ENCODE measurements around the gene POU6F2.
A peak's percentile ranks its signal among the peaks of the same experiment; 100 is the strongest.
"Not testable (repeated sequence)": the region's sequence is repeated elsewhere in the genome, so short reads cannot be mapped to it uniquely, and the experiment has no call there.

POU6F2 gene

DNA sequence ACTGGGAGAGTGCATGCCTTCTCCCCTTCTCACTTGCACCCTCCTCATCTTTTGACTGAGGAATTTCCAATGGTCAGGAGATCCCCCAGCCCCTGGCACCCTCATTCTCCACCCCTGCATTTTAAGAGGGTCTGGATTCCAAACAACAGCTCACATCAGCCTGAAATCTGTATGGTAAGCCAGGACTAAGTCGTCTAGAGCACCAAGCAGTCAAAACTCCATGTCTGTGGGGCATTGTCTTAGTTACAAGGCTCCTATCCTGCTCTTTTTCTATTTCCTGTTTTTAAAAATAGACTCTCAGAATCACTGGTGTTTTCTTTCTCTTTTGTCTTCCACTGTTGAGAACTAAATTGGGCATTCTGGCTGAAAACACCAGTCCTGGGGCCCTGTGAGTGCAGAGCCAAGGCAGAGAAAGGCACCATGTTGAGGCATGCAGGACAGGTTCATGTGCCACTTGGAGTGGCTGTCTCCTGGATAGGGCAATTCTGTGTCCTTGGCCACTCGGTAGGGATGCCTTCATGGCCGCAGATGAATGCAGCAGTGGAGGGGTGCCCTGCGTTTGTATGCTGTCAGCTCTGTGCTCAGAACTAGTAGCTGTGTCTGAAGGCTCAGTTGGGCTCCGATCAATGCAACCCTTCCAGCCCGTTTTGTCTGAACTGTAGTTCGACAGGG lies 371.9 kb downstream of the POU6F2 start:
- no peak for DNase-seq

DNA sequence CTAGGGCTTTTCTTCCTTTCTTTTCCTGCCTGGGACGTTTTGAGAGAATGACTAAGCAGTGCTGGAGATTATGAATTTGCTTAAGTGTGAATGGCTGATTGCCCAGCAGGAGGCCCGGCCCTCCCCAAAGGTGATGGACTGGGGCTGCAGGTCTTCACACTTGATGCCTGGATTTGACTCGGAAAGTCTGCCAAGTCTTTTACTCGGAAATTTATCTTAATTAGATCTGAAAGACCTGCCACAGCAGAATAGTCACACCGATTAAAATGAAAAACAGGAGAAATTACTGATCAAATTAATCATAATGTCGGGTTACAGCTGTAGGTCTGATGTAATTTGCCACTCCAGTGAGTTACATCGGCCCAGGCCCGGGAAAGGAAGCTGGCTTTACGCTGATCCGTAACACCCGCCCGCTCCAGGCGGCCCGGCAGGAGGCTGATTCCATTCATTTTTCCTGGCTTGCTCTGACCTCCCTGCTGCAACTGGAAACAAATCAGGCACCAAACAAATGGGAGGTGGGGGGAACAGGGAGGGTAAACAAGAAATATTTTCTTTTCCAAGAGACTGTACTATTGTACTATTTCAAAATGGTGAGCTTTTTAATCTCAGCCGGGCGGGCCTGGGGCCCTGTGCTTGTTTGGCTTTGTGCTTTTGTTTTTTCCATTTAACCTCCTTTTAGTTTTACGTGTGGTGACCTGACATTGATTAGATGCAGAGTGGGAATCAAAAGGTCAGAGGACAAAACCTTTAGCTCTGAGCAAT lies 376.1 kb downstream of the POU6F2 start:
- peak in 7 of 51 donors; percentile 1 to 24 (median 7) for DNase-seq

DNA sequence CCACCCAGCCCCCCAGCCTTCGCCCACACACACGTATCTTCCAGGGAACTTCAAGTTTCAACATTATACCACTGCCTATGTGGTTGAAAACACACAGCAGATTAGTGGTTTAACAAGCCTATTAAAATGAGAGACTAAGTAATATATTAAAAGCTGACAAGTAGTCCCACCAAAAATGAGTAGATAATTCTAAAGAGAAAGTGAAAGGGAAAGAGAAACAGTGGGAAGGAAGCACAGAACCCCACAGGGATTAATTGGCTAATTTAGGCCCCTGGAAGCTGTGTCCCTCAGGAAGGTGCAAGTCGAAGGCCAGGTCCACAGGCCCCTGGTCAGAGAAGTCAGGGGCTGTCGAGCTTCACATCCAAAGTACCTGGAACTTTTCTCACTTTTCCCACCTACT lies 378.0 kb downstream of the POU6F2 start:
- DNase-seq = no peak

DNA sequence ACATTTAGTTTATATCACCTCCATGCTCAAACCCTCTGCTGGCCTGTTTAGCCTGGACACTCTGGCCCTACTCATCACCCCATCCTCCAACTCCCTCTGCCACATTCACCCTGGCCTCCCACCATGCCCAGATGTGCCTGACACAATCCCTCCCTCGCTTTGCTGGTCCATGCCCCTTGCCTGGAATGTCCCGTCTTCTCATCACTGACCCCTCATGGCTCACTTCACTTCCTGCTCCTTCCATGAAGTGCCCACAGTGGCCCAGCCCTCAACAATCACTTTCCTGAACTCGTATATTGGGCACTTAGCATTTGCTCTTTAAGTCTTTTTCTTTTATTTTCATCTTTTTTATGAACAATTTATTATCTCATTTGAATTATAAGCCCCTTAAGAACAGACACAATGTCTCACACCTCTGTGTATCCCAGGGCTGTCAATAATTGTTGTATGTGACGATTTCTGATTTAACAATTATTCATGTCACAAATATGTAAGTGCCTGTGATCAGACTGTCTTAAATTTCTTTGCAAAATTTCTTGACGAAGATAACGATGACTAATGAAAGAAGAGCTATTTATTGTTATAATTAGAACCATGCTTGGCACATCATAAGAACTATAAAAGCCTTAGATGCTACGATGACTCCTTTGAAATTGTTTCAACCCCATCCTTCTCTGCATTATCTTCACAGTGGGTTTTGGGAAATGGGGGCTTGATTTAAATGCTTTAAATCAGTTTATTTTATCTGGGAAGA lies 378.6 kb downstream of the POU6F2 start:
- no peak for DNase-seq

DNA sequence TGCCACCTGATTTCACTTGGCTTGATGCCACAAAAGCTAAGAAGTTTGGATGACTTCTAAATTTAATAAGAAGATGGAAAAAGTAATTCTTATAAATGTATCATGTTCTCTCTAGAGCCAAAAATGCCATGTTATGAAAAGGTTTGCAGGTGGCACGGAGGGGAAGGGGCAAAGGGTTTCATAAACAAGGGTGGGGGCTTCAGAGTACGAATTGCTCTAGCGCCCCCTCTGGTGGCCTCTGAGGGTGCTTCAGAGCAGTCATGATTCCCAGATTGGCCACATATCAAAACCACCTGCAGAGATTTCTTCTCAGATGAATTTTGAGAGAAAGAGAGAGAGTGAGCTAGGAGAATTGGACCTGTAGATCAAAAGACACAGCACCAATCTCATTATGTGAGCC lies 379.9 kb downstream of the POU6F2 start:
- DNase-seq = no peak

DNA sequence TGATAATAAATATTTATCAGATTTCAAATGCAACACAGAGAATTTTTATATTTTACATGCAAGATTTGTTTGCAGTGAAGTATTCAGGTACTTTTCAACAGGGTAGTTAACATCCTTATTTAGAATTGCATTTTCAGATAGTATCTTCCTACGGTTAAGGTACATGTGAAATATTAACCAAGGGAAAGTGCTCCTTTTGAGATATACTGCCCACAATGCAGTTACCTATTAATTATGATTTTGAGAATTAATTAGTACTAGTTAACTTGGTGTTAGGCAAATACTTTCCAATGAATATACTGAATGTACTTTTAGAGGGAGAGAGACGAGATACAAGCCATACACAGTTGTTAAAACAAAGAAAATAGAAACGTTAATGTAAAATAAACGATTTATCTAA lies 382.3 kb downstream of the POU6F2 start:
- no peak for DNase-seq

DNA sequence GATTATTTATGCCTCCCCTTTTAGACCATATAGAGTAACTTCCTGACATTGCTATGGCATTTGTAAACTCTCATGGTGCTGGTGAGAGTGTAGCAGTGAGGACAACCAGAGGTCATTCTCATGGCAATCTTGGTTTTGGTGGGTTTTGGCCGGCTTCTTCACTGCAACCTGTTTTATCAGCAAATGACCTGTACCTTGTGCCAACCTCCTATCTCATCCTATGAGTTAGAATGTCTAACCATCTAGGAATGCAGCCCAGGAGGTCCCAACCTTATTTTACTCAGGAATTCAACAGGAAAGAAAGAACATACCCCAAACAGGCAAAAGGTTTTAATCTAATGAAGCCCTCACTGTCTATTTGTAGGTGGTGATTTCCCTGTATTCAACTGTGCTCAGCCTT lies 383.1 kb downstream of the POU6F2 start:
- no peak for DNase-seq

DNA sequence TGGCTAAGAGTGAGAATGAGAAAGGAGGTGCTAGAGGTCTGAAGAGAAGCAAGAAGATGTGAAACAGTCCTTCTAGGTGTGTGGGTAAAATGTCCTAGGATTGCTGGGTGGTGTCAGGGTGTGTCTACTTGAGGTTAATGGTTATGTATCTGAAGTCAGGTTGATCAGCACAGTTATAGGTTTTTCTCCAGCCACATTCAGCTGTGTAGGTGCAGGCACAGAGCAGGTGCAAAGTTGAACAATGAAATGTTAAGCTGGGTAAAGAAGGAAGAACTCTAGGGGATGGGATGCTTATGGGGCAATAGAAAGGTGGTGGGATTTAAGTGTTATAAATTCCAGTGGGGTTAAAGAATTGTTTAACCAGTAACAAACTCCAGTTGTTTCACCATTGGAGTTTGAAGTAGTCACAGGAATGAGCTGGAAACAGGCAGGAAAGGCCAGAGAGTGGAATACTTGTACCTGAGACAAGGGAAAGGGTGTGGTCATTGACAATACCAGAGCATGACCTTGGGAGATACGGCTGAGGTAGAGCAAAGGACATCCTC lies 388.1 kb downstream of the POU6F2 start:
- no peak for DNase-seq

DNA sequence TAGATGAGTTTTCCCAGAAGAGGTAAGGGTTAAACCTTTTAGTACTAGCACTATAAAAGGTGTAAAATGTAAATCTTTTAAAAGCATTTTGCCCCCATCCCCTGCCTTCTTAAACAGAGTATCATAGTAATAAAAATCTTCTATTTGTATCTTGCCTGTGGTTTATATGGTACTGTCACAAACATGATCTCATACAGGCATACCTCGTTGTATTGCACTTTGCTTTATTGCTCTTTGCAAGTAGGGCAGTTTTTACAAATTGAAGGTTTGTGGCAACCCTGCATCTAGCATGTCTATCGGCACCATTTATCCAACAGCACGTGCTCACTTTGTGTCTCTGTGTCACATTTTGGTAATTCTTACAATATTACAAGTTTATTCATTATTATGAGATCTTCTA lies 389.7 kb downstream of the POU6F2 start:
- DNase-seq = no peak

DNA sequence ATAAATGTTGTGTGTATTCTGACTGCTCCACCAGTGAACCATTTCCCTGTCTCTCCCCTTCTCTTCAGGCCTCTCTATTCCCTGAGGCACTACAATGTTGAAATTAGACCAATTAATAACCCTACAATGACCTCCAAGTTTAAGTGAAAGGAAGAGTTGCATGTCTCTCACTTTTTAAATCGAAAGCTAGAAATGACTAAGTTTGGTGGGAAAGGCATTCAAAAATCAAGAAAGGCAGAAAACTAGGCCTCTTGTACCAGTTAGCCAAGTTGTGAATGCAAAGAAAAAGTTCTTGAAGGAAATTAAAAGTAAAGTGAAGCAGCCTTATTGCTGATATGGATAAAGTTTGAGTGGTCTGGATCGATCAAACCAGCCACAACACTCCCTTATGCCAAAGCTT lies 390.2 kb downstream of the POU6F2 start:
- DNase-seq = no peak

DNA sequence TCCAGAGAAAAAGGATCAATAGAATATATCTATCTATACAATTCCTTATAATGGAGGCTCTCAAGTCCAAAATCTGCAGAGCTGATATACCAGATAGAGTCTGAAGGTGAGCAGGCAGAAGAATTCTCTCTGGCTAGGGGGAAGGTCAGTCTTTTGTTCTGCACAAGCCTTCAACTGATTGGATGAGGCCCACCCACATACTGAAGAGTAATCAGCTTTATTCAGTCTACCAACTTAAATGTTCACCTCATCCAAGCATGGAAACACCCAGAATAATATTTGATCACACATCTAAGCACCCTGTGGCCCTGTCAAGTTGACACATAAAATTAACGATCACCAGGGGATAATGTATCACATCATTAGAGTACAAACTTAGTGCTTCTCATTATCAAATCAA lies 394.7 kb downstream of the POU6F2 start:
- no peak for DNase-seq

DNA sequence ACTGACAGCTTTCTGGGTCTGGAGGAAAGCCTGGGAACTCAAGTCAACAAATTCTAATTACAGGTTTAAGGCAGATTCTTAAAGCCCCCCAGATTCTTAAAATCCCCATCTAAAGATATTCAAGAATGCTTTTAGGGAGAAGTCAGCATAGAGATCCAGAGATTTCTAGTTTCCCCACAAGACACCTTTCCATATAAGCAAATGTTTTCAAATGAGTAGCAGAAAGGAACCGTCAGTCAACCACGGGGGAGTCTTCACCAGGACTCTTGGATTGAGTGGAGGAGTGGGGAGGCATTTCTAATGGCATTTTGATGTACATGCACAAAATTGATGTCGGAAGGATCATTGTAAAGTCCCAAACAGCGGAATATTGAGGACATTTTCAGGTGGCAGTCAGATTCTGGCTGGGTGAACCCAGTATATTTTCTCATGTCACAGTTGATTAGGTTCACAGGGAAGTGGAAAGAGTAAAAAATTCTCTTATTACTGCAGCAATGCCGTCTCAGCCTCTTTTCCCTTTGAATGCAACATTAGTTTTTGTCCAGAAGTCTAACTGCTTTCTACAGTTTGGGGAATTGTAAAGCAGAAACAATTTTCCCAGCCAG lies 396.8 kb downstream of the POU6F2 start:
- no peak for DNase-seq

DNA sequence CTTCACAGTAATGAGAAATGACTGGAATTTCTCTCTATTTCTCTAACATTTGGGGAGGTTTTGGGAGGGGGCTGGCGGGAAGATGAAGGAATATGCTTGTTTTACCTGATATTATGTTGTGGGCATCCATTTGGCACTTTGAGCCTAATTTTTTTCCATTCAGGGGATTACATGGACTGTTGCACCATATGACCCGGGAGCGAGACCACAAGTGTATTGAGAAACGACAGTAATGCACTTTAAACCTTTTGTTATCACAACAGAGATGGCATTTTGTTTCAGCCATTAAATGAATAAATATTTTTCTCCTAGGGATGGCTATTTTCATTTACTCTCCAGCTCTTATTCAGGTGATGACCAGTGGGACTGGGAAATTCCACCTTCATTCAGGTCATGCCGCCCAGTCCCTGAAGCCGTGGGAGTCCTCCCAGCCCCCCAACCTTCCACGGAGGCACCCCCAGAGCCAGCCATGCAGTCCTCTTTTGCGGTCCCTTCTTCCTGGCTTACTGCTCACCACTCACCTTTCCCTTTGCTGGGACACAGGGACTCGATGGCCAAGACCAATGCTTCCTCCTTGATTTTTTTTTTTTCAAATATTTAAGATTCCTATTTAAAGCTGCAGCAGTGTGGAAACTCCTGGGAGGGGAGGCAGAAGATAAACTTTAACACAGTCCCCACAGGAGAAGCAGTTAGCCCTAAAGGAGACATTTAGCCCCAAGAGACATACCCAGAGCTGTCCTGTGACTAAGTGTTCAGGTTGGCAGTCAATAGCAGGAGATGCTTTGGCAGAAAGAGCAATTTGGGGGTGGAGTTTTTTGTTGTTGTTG lies 397.6 kb downstream of the POU6F2 start:
- DNase-seq = no peak

DNA sequence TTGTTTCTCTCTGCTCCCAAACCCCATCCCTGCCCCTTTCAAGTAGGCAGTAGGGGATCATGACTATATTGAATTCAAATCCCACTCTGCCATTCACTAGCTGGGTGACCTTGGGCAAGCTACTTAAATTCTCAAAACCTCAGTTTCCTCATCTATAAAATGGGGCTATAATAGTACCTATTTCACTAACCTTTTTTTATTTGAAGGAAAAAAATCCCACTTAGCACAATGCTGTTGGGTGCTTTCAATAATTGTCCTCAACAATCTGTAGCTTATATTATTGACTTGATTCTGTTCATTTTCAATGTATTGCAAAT lies 398.1 kb downstream of the POU6F2 start:
- no peak for DNase-seq

DNA sequence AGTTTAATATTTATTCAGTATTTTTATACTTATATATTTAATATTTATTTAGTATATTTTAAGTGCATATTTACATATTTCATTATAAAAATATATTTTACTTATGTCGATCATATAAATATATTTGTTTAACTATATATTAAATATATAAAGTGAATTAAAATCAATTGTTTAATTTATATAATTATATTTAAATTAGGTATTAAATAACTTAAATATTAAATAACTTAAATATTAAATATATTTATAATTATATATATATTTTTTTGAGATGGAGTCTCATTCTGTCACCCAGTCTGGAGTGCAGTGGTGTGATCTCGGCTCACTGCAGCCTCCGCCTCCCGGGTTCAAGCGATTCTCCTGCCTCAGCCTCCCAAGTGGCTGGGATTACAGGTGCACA lies 399.2 kb downstream of the POU6F2 start:
- not testable (repeated sequence) for DNase-seq

DNA sequence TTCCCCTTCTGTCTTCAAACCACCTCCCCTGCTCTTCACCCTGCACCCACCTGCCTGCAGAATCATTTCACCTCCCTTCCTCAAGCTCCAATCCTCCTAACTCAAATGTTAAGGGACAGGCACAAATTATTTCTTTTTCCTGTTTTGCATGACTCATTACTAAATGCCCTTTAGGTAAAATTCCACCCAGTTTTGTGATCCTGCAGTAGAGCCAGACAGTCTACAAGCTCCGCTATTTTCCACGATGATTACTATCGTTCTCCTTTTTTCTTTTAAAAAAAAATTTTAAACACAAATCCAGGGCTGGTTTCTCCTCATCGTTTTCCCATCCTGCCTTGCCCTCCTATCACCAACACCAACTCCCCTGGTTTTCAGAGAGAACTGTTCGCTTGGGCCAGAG lies 401.7 kb downstream of the POU6F2 start:
- no peak for DNase-seq

DNA sequence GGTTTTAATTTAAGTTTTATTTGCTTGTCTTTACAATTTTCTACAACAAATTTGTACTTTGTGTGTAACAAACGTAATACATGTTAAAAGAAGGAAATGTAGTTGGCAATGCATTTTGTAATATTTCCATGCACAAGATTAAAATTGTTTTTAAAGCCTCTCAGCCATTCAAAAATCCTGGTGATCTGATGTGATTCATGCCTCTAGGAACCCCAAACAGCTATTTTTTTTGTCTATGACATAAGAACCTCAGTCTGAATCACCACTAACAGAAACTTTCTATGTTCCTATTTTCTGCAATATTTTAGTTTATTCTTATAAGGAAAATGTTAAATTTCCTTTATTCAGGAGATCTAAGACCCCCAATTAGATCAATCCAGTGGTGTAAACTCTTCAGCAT lies 405.4 kb downstream of the POU6F2 start:
- no peak for DNase-seq

DNA sequence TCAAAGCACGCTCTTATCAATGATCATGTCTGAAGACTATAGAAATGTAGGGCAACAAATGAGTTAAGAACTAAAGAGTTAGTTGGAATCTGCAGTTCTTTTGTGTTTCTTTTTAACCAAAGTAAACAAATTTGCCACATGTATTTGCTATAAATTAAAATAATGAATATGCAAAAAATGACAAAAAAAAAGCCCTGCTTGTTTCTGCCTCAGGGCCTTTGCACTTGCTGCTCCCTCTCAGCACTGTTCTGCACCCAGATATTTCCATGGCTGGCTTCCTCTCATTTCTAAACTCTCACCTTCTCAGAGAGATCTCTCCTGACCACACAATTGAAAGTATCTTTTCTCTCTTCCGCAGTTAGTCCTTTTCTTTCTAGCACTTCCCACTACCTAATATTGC lies 406.7 kb downstream of the POU6F2 start:
- DNase-seq = no peak

DNA sequence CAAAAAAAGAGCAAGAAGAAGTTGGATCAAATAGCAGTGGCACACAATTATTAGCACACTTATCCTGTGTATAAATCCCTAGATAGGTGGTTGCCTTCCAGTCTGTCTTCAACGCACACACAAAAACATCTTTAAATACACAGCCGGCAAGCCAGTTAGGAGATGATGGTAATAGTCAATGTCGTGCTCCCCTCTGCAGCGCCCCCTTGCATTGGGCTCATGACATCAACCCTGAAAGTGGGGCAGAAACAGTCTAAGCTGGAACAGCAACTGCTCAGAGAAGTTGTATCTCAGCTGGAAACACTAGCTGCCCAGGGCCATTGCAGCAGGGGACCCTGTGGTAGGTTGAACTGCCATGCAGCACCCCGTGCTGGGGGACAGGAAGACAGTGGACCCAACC lies 409.0 kb downstream of the POU6F2 start:
- DNase-seq = no peak

DNA sequence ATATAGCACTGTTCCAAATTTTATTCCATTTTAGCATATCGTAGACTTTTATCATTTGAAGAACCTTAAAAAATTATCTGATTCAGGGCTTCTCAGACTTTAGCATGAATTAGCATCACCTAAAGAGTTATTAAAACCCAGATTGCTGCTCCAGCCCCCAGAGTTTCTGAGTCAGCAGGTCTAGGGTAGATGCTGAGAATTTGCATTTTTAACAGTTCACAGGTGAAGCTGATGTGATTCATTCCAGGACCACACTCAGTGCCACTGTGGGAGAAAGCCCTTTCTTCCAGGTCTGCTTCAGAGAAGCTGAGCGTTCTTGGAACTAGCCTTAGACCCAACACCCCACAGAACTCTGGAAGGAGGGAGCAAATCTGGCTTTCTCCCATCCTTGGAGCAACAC lies 414.4 kb downstream of the POU6F2 start:
- DNase-seq = peak in 1 of 51 donors; percentile 2

DNA sequence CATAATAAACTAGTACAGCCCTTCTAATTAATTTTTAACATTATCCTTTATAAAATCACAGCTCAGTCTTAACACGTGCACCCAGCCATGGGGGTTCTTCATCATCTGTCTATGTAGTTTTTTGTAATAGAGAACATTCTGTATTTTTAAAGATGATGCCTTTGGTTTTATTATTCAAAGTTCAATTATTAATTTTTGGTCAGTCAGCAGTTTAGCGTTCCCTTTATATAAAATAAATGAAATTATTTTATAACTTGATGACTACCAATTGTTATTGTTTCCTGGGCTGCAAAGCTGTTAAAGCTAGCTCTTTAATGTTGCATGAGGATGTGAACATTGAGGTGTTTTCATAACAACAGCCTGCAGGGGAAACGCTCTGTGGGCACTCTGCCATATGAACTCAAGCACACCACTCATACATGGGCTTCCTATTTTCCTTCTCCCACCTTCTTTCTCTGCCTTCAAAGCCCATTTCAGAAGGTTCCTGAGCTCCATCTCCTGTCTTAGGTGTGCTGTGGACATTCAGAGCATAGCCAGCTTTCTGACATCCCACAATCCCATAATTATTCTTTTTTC lies 416.5 kb downstream of the POU6F2 start:
- DNase-seq = no peak

Data from hypothalamus (tissue), 51 donors.